22Rv1 (cell line): Measurements from ENCODE around the gene OSBPL3.
A peak's percentile ranks its signal among the peaks of the same experiment; 100 is the strongest.

ENCODE experiments used
- H3K27ac ChIP-seq: fragments of 450-650 bp; 2 replicates; pipeline ENCODE4 v1.5.1; 2017
- ZFX ChIP-seq: fragments of 450-650 bp; IDR thresholded peaks from 2 replicates; pipeline ENCODE4 v1.6.1; 2017; ENCODE audit warnings: antibody characterized with exemption, borderline replicate concordance
- TF ChIP-seq, protein P1 (sequence below): fragments of 450-650 bp; IDR thresholded peaks from 2 replicates; pipeline ENCODE4 v1.5.1; 2017; ENCODE audit warnings: mild to moderate bottlenecking

OSBPL3 gene

DNA sequence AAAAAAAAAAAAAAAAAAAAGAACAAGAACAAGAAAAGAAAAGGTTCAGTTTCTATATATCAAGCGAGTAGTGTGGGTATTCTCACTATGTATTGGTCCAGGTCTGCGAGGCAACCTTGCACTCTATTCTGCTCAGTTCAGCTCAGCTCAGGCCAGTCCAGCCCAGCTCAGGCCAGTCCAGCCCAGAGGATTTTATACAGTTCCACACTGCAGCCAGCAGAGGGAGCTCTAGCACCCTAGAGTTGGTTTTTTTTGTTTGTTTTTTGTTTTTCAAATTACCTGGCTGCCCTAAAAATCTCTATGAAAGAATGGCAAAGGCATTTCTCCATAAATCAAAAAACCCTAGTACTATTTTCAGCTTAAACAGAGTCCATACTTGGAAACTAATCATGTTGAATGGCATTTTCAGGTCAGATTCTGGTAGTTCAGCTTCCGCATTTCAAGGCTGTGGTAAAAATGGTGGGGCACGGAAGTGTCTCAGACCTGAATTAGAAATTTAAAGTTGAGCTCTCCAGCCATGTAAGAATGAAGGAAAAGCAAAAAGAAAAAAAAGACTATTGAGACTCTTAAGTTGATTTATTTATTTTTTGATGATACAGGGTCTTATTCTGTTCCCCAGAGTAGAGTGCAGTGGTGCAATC is 167.6 kb downstream of the OSBPL3 start:
- no peak overlapping the region for H3K27ac ChIP-seq
- no peak for TF ChIP-seq ZFX
- TF ChIP-seq, protein P1, sequence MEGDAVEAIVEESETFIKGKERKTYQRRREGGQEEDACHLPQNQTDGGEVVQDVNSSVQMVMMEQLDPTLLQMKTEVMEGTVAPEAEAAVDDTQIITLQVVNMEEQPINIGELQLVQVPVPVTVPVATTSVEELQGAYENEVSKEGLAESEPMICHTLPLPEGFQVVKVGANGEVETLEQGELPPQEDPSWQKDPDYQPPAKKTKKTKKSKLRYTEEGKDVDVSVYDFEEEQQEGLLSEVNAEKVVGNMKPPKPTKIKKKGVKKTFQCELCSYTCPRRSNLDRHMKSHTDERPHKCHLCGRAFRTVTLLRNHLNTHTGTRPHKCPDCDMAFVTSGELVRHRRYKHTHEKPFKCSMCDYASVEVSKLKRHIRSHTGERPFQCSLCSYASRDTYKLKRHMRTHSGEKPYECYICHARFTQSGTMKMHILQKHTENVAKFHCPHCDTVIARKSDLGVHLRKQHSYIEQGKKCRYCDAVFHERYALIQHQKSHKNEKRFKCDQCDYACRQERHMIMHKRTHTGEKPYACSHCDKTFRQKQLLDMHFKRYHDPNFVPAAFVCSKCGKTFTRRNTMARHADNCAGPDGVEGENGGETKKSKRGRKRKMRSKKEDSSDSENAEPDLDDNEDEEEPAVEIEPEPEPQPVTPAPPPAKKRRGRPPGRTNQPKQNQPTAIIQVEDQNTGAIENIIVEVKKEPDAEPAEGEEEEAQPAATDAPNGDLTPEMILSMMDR, result peak; percentile 99

DNA sequence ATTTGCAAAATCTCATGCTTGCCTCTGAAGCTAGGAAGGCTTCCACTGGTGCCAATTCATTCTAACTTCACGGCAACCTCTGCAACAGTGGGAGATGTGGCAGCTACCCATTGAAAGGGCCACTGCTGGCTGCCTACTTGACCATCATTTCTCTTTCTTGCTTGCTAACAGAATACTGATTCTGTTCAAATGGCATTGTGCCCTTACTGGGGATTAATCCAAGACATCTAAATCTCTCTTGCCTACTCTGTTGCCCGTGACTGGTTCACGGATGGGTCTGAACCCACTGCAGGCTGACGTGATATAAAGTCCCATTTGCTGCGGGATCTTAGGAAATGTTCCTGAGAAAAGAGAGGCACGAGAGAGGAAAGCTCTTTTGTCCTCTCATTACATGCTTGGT is 171.5 kb downstream of the OSBPL3 start:
- no peak overlapping the region for H3K27ac ChIP-seq
- TF ChIP-seq, protein P1, result no peak
- no peak for TF ChIP-seq ZFX

GRCh38 chr7:24802300-24802699 is 177.7 kb downstream of the OSBPL3 start:
- H3K27ac ChIP-seq, result no peak overlapping the region
- no peak for TF ChIP-seq ZFX
- TF ChIP-seq, protein P1, result no peak

- no peak for TF ChIP-seq ZFX
- TF ChIP-seq, protein P1, result no peak
- no peak overlapping the region for H3K27ac ChIP-seq
Measured at GRCh38 chr7:24801883-24802282, 178.1 kb downstream of the OSBPL3 start.

- TF ChIP-seq, protein P1, result no peak
- TF ChIP-seq ZFX, result no peak
- no peak overlapping the region for H3K27ac ChIP-seq
Measured at GRCh38 chr7:24800667-24801066, 179.3 kb downstream of the OSBPL3 start.

DNA sequence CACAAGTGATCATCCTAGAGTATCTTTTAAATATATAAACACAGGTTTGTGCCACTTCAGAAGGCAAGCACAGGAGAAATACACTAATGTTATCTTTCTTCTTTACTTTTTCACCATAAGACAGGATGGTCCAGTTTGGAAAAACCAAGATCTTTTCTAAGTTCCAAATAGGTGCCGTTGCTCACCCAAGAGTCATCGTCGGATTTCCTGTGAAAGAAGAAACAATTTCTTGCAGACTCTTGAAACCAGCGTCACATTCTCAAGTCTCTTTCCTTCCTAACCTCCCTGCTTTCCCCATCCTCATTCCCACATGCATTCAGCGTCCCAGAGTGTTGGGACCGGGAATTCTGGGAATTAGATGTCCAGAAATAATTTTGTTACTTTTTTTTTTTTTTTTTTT is 179.9 kb downstream of the OSBPL3 start:
- H3K27ac ChIP-seq, result no peak overlapping the region
- TF ChIP-seq ZFX, result no peak
- TF ChIP-seq, protein P1, result no peak

DNA sequence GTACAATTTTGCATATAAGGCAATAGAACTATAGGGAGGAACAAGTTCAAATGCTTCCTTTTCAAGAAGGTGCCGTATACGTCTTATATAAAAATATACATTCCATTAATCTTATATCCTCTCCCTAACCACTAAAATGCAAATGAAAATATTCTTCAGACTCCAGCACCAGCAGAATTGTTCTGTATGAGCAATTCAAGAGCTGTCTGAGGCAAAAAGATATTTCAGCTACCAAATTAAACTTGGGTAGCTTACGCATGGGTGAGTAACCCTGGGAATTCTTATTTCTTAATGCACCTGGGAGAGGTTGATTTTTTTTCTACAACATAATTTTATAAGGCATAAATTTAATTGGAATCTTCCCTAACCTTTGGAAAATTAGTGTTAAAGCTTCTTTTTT is 180.5 kb downstream of the OSBPL3 start:
- TF ChIP-seq, protein P1, result no peak
- no peak for TF ChIP-seq ZFX
- no peak overlapping the region for H3K27ac ChIP-seq
